Measurements from ENCODE around the gene MEG3.

Gene MEG3

GRCh38 chr14:100865682-100866591 is 40.0 kb downstream of the MEG3 start:
- Histone ChIP-seq H3K36me3 (ENCODE audit: insufficient read depth, low read length) (no peaks in the 10 kb centered on the region), H3K4me3 (ENCODE audit: low read length) (no peak overlapping the region), H2AFZ (ENCODE audit: low read depth, low read length) (no peak overlapping the region), H3K9me3 (ENCODE audit: low read length) (peaks cover 2% of the 10 kb centered on the region), H3K27me3 (ENCODE audit: insufficient read depth, low read length) (no peaks in the 10 kb centered on the region), H3K4me1 (ENCODE audit: insufficient read depth, low read length) (peaks cover 5% of the 10 kb centered on the region)

- H3K4me3 ChIP-seq (ENCODE audit: low read length), result no peak overlapping the region
Observed at GRCh38 chr14:100866666-100867630, 41.0 kb downstream of the MEG3 start.

GRCh38 chr14:100867631-100868315 is 41.9 kb downstream of the MEG3 start:
- H3K9me3 ChIP-seq (ENCODE audit: low read length), result no peaks in the 10 kb centered on the region
- no peaks in the 10 kb centered on the region for H3K36me3 ChIP-seq (ENCODE audit: insufficient read depth, low read length)
- no peaks in the 10 kb centered on the region for H3K27me3 ChIP-seq (ENCODE audit: insufficient read depth, low read length)
- no peak overlapping the region for H3K4me3 ChIP-seq (ENCODE audit: low read length)
- no peak overlapping the region for H2AFZ ChIP-seq (ENCODE audit: low read depth, low read length)
- H3K4me1 ChIP-seq (ENCODE audit: insufficient read depth, low read length), result peaks cover 5% of the 10 kb centered on the region

More at GRCh38 chr14:100866666-100867630, 41.0 kb downstream of the MEG3 start:
- peaks cover under 1% of the 10 kb centered on the region for H3K9me3 ChIP-seq (ENCODE audit: low read length)
- no peaks in the 10 kb centered on the region for H3K27me3 ChIP-seq (ENCODE audit: insufficient read depth, low read length)
- no peaks in the 10 kb centered on the region for H3K36me3 ChIP-seq (ENCODE audit: insufficient read depth, low read length)
- peaks cover 5% of the 10 kb centered on the region for H3K4me1 ChIP-seq (ENCODE audit: insufficient read depth, low read length)
- H2AFZ ChIP-seq (ENCODE audit: low read depth, low read length), result no peak overlapping the region

GRCh38 chr14:100868621-100869370 is 42.9 kb downstream of the MEG3 start:
- Histone ChIP-seq H3K27me3 (ENCODE audit: insufficient read depth, low read length) (no peaks in the 10 kb centered on the region), H2AFZ (ENCODE audit: low read depth, low read length) (no peak overlapping the region), H3K9me3 (ENCODE audit: low read length) (no peaks in the 10 kb centered on the region), H3K4me1 (ENCODE audit: insufficient read depth, low read length) (peaks cover 5% of the 10 kb centered on the region), H3K36me3 (ENCODE audit: insufficient read depth, low read length) (no peaks in the 10 kb centered on the region), H3K4me3 (ENCODE audit: low read length) (no peak overlapping the region)

DNA sequence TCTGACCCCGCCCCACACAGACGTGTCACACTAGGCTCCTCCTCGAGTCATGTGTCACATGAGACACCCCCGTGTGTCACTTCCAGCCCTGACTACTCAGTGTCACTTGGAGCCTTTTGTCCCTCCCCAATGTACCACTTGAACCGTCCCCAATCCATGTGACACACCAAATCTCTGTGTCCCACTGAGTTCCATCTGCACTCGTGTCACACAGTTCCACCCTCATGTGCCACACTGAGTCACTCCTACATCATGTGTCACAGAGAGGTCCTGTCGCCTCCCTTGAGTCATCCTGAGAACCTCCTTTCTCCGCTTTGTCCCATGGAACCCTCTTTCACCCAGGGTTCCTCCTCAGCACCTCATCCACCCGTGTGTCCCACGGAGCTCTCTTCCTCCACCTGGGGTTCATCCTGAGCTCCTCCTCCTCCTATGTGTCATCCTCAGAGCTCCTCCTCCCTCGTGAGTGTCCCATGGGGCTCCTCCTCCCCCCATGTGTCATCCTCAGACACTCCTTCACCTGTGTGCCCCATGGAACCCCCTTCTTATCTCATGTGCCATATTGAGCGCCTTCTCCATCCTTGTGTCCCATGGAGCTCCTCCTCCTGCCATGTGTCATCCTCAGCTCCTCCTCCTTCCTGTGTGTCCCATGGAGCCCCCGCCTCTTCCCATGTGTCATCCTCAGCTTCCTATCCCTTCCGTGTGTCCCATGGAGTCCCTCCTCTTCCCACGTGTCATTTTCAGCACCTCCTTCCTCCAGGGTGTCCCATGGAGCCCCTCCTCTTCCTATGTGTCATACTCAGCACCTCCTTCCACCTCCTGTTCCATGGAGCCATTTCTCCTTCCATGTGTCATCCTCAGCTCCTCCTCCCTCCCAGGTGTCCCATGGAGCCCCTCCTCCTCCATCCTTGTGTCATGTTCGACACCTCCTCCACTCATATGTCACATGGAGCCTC is 45.6 kb downstream of the MEG3 start:
- no peak overlapping the region for H2AFZ ChIP-seq (ENCODE audit: low read depth, low read length)
- no peaks in the 10 kb centered on the region for H3K27me3 ChIP-seq (ENCODE audit: insufficient read depth, low read length)
- H3K4me1 ChIP-seq (ENCODE audit: insufficient read depth, low read length), result no peaks in the 10 kb centered on the region
- no peaks in the 10 kb centered on the region for H3K9me3 ChIP-seq (ENCODE audit: low read length)
- H3K4me3 ChIP-seq (ENCODE audit: low read length), result no peak overlapping the region
- H3K36me3 ChIP-seq (ENCODE audit: insufficient read depth, low read length), result no peaks in the 10 kb centered on the region

GRCh38 chr14:100872259-100873095 is 46.6 kb downstream of the MEG3 start:
- H3K4me3 ChIP-seq (ENCODE audit: low read length), result no peak overlapping the region
- no peaks in the 10 kb centered on the region for H3K36me3 ChIP-seq (ENCODE audit: insufficient read depth, low read length)
- no peaks in the 10 kb centered on the region for H3K27me3 ChIP-seq (ENCODE audit: insufficient read depth, low read length)
- no peaks in the 10 kb centered on the region for H3K9me3 ChIP-seq (ENCODE audit: low read length)
- no peak overlapping the region for H2AFZ ChIP-seq (ENCODE audit: low read depth, low read length)
- no peaks in the 10 kb centered on the region for H3K4me1 ChIP-seq (ENCODE audit: insufficient read depth, low read length)

DNA sequence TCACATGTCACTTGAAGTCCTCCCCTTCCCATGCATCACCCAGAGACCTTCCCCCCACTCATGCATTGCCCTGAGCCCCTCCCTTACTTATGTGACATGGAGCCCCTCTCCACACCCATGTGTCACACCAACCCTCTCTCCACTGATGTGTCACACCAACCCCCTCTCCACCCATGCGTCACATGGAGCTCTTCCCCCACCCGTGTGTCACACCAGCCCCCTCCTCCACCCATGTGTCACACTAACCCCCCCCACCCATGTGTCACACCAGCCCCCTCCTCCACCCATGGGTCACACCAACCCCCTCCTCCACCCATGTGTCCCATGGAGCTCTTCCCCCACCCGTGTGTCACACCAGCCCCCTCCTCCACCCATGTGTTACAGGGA is 47.2 kb downstream of the MEG3 start:
- no peaks in the 10 kb centered on the region for H3K27me3 ChIP-seq (ENCODE audit: insufficient read depth, low read length)
- no peaks in the 10 kb centered on the region for H3K4me1 ChIP-seq (ENCODE audit: insufficient read depth, low read length)
- H3K9me3 ChIP-seq (ENCODE audit: low read length), result no peaks in the 10 kb centered on the region
- H3K4me3 ChIP-seq (ENCODE audit: low read length), result no peak overlapping the region
- no peaks in the 10 kb centered on the region for H3K36me3 ChIP-seq (ENCODE audit: insufficient read depth, low read length)
- no peak overlapping the region for H2AFZ ChIP-seq (ENCODE audit: low read depth, low read length)

- no peak overlapping the region for H2AFZ ChIP-seq (ENCODE audit: low read depth, low read length)
- no peak overlapping the region for H3K4me3 ChIP-seq (ENCODE audit: low read length)
- H3K4me1 ChIP-seq (ENCODE audit: insufficient read depth, low read length), result no peaks in the 10 kb centered on the region
- H3K36me3 ChIP-seq (ENCODE audit: insufficient read depth, low read length), result no peaks in the 10 kb centered on the region
- no peaks in the 10 kb centered on the region for H3K9me3 ChIP-seq (ENCODE audit: low read length)
- no peaks in the 10 kb centered on the region for H3K27me3 ChIP-seq (ENCODE audit: insufficient read depth, low read length)
Observed at GRCh38 chr14:100874051-100874410, 48.1 kb downstream of the MEG3 start.

GRCh38 chr14:100874411-100875091 is 48.6 kb downstream of the MEG3 start:
- no peaks in the 10 kb centered on the region for H3K4me1 ChIP-seq (ENCODE audit: insufficient read depth, low read length)
- no peaks in the 10 kb centered on the region for H3K9me3 ChIP-seq (ENCODE audit: low read length)
- no peak overlapping the region for H2AFZ ChIP-seq (ENCODE audit: low read depth, low read length)
- H3K36me3 ChIP-seq (ENCODE audit: insufficient read depth, low read length), result no peaks in the 10 kb centered on the region
- no peak overlapping the region for H3K4me3 ChIP-seq (ENCODE audit: low read length)
- H3K27me3 ChIP-seq (ENCODE audit: insufficient read depth, low read length), result no peaks in the 10 kb centered on the region

DNA sequence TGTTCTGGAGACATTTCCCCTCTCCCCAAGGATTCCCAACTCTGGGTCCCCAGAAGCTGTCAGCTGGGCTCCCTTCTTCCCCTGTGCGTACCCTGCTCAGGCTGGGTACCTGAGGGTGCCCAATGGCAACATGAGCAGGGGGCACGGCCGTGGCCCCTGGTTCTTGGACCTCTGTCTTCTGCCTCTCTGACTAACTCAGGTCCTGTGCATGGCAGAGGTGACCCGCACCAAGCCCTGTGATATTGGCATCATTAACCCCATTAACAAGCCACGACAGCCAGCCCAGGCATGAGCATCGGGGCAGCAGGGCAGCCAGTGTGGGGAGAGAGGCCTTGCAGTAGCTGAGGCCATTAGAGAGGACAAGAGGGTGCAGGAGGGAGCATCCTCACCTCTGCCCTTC is 49.2 kb downstream of the MEG3 start:
- Histone ChIP-seq H3K27me3 (ENCODE audit: insufficient read depth, low read length) (no peaks in the 10 kb centered on the region), H3K36me3 (ENCODE audit: insufficient read depth, low read length) (no peaks in the 10 kb centered on the region), H3K4me1 (ENCODE audit: insufficient read depth, low read length) (no peaks in the 10 kb centered on the region), H3K9me3 (ENCODE audit: low read length) (no peaks in the 10 kb centered on the region), H3K4me3 (ENCODE audit: low read length) (no peak overlapping the region), H2AFZ (ENCODE audit: low read depth, low read length) (no peak overlapping the region)
